Activated CD4-positive, alpha-beta T cell treated with anti-CD3 and anti-CD28 coated beads for 36 hours (primary cell): ENCODE measurements around the gene CNGA3. TPM values are rescaled to one million over a fixed set of nuclear protein-coding genes. Genes with fewer than 3 reads are reported as not detected.

ENCODE experiments used
- ATAC-seq: fragments of 200-7000 bp; cut with Tn5 transposase; one replicate; pipeline ENCODE4 v1.10.0; 2021; ENCODE audit warnings: mild to moderate bottlenecking, moderate library complexity
- CTCF ChIA-PET: fragments of 350-600 bp; sonication (Branson Sonifier 250); formaldehyde crosslinking; loops from one replicate; lab custom pipeline; 2021; ENCODE audit warnings: antibody characterized with exemption; lab: Charles Lee
- POLR2A ChIA-PET: fragments of 350-600 bp; sonication (Branson Sonifier 250); formaldehyde crosslinking; loops from one replicate; lab custom pipeline; 2021; ENCODE audit warnings: antibody characterized with exemption, inconsistent platforms; lab: Charles Lee
- DNase-seq: peaks from one replicate; pipeline ENCODE4 v3.0.0-alpha.2; 2020
- H3K27ac Mint-ChIP-seq: one replicate; pipeline ENCODE4 v1.8.0; 2021; ENCODE audit warnings: mixed read lengths
- H3K27me3 Mint-ChIP-seq: one replicate; pipeline ENCODE4 v1.8.0; 2021; ENCODE audit warnings: mixed read lengths
- H3K36me3 Mint-ChIP-seq: one replicate; pipeline ENCODE4 v1.8.0; 2021; ENCODE audit warnings: low read depth, mixed read lengths
- H3K4me1 Mint-ChIP-seq: one replicate; pipeline ENCODE4 v1.8.0; 2021; ENCODE audit warnings: mixed read lengths
- H3K4me3 Mint-ChIP-seq: one replicate; pipeline ENCODE4 v1.8.0; 2021; ENCODE audit warnings: mild to moderate bottlenecking, moderate library complexity, mixed read lengths
- H3K9me3 Mint-ChIP-seq: one replicate; pipeline ENCODE4 v1.8.0; 2021; ENCODE audit warnings: low read depth, mixed read lengths
- intact Hi-C, 2 experiments: fragments of 100-400 bp; cut with DNase I in 1 of 2; cut with micrococcal nuclease in 1 of 2; formaldehyde crosslinking; loops; one replicate each; pipeline versions ENCODE4 v1.14.2 to v1.15.1; 2022 to 2024; cut with DNase I, micrococcal nuclease
- total RNA-seq, 2 experiments: library from RNA; stranded (reverse); gene quantifications; one replicate each; pipeline ENCODE4 v1.2.3, GENCODE V29; 2021

Gene CNGA3
- total RNA-seq, 2 experiments from 2014 or later = not detected

GRCh38 chr2:98389251-98389605, 43.0 kb downstream of the CNGA3 start:
- ChIA-PET CTCF (interaction anchor here (0.7 kb wide), 1 partner anchor 126 kb away, joined by 3 read pairs; no protein-coding TSS in a partner anchor), POLR2A (interaction anchor here (0.6 to 1.2 kb wide), 2 partner anchors 22 to 168 kb away, joined by 3 to 4 read pairs; no protein-coding TSS in a partner anchor)
- Mint-ChIP-seq H3K27ac (no peak overlapping the region), H3K4me1 (peaks cover 3% of the 10 kb centered on the region), H3K4me3 (no peak overlapping the region), H3K36me3 (no peaks in the 10 kb centered on the region), H3K27me3 (peaks cover 3% of the 10 kb centered on the region), H3K9me3 (no peaks in the 10 kb centered on the region)
- intact Hi-C loops = loop anchor here (10.0 kb wide), 3 partner anchors 644 to 794 kb away; partner anchors contain the start of gene ZAP70 (in 1 of the 2)
- no peak for DNase-seq
- ATAC-seq = no peak

- no peaks in the 10 kb centered on the region for H3K9me3 Mint-ChIP-seq
- ATAC-seq (no peak), DNase-seq (no peak)
- H3K4me1 Mint-ChIP-seq = no peaks in the 10 kb centered on the region
- H3K4me3 Mint-ChIP-seq = no peak overlapping the region
- POLR2A ChIA-PET = no interaction called here
- CTCF ChIA-PET = no interaction called here
- no peaks in the 10 kb centered on the region for H3K27me3 Mint-ChIP-seq
- H3K36me3 Mint-ChIP-seq = no peaks in the 10 kb centered on the region
- H3K27ac Mint-ChIP-seq = no peak overlapping the region
- intact Hi-C loops = no loop called here
Observed at GRCh38 chr2:98390571-98391476, 44.6 kb downstream of the CNGA3 start.

- H3K4me1 Mint-ChIP-seq = no peaks in the 10 kb centered on the region
- ChIA-PET CTCF (interaction anchor here (1.2 kb wide), 1 partner anchor 665 kb away, joined by 4 read pairs; no protein-coding TSS in a partner anchor), POLR2A (no interaction called here)
- peaks cover 6% of the 10 kb centered on the region for H3K27me3 Mint-ChIP-seq
- ATAC-seq = no peak
- intact Hi-C loops = no loop called here
- H3K9me3 Mint-ChIP-seq = no peaks in the 10 kb centered on the region
- no peak overlapping the region for H3K4me3 Mint-ChIP-seq
- H3K36me3 Mint-ChIP-seq = no peaks in the 10 kb centered on the region
- H3K27ac Mint-ChIP-seq = no peak overlapping the region
- DNase-seq = no peak
Observed at GRCh38 chr2:98391581-98392270, 45.5 kb downstream of the CNGA3 start.

GRCh38 chr2:98393354-98393753, 47.1 kb downstream of the CNGA3 start:
- DNase-seq (no peak), ATAC-seq (no peak)
- H3K27me3 Mint-ChIP-seq = peaks cover 6% of the 10 kb centered on the region
- no peaks in the 10 kb centered on the region for H3K36me3 Mint-ChIP-seq
- H3K9me3 Mint-ChIP-seq = no peaks in the 10 kb centered on the region
- intact Hi-C loops = no loop called here
- no peak overlapping the region for H3K4me3 Mint-ChIP-seq
- ChIA-PET POLR2A (no interaction called here), CTCF (interaction anchor here (1.2 kb wide), 1 partner anchor 667 kb away, joined by 4 read pairs; no protein-coding TSS in a partner anchor)
- H3K4me1 Mint-ChIP-seq = no peaks in the 10 kb centered on the region
- no peak overlapping the region for H3K27ac Mint-ChIP-seq

GRCh38 chr2:98394595-98395153, 48.4 kb downstream of the CNGA3 start:
- no peak overlapping the region for H3K27ac Mint-ChIP-seq
- no peaks in the 10 kb centered on the region for H3K4me1 Mint-ChIP-seq
- no peaks in the 10 kb centered on the region for H3K9me3 Mint-ChIP-seq
- H3K27me3 Mint-ChIP-seq = peaks cover 14% of the 10 kb centered on the region
- POLR2A ChIA-PET = no interaction called here
- CTCF ChIA-PET = no interaction called here
- H3K4me3 Mint-ChIP-seq = no peak overlapping the region
- no peak for DNase-seq
- no peak for ATAC-seq
- intact Hi-C loops = no loop called here
- H3K36me3 Mint-ChIP-seq = no peaks in the 10 kb centered on the region

- H3K4me1 Mint-ChIP-seq = no peaks in the 10 kb centered on the region
- H3K27ac Mint-ChIP-seq = no peak overlapping the region
- ATAC-seq = no peak
- no peak for DNase-seq
- intact Hi-C loops = no loop called here
- ChIA-PET CTCF (no interaction called here), POLR2A (no interaction called here)
- H3K36me3 Mint-ChIP-seq = no peaks in the 10 kb centered on the region
- H3K9me3 Mint-ChIP-seq = no peaks in the 10 kb centered on the region
- H3K4me3 Mint-ChIP-seq = no peak overlapping the region
- H3K27me3 Mint-ChIP-seq = peaks cover 20% of the 10 kb centered on the region
Observed at GRCh38 chr2:98395977-98396376, 49.7 kb downstream of the CNGA3 start.

- intact Hi-C loops = no loop called here
- Mint-ChIP-seq H3K27ac (no peak overlapping the region), H3K4me3 (no peak overlapping the region), H3K36me3 (no peaks in the 10 kb centered on the region), H3K27me3 (peaks cover 22% of the 10 kb centered on the region), H3K4me1 (no peaks in the 10 kb centered on the region), H3K9me3 (no peaks in the 10 kb centered on the region)
- CTCF ChIA-PET = interaction anchor here (0.7 kb wide), 1 partner anchor 12 kb away, joined by 3 read pairs; no protein-coding TSS in a partner anchor
- POLR2A ChIA-PET = no interaction called here
- DNase-seq (no peak), ATAC-seq (no peak)
Observed at GRCh38 chr2:98396745-98397355, 50.6 kb downstream of the CNGA3 start.

- no peaks in the 10 kb centered on the region for H3K9me3 Mint-ChIP-seq
- ChIA-PET CTCF (interaction anchor here (0.6 kb wide), 1 partner anchor 21 kb away, joined by 3 read pairs; no protein-coding TSS in a partner anchor), POLR2A (no interaction called here)
- H3K27ac Mint-ChIP-seq = no peak overlapping the region
- H3K4me1 Mint-ChIP-seq = no peaks in the 10 kb centered on the region
- peaks cover 22% of the 10 kb centered on the region for H3K27me3 Mint-ChIP-seq
- no peaks in the 10 kb centered on the region for H3K36me3 Mint-ChIP-seq
- intact Hi-C loops = no loop called here
- no peak for ATAC-seq
- H3K4me3 Mint-ChIP-seq = no peak overlapping the region
- no peak for DNase-seq
Observed at GRCh38 chr2:98399140-98399539, 52.9 kb downstream of the CNGA3 start.

- DNase-seq (no peak), ATAC-seq (no peak)
- CTCF ChIA-PET = interaction anchor here (0.6 to 1.1 kb wide), 2 partner anchors 17 to 251 kb away, joined by 3 to 4 read pairs; no protein-coding TSS in a partner anchor
- Mint-ChIP-seq H3K4me3 (no peak overlapping the region), H3K27ac (no peak overlapping the region), H3K36me3 (no peaks in the 10 kb centered on the region), H3K4me1 (no peaks in the 10 kb centered on the region), H3K27me3 (peaks cover 15% of the 10 kb centered on the region), H3K9me3 (no peaks in the 10 kb centered on the region)
- POLR2A ChIA-PET = interaction anchor here (0.6 kb wide), 1 partner anchor 574 kb away, joined by 3 read pairs; no protein-coding TSS in a partner anchor
- intact Hi-C loops = no loop called here
Observed at GRCh38 chr2:98403878-98404277, 57.6 kb downstream of the CNGA3 start.

GRCh38 chr2:98404556-98405250, 58.4 kb downstream of the CNGA3 start:
- no peaks in the 10 kb centered on the region for H3K36me3 Mint-ChIP-seq
- DNase-seq (no peak), ATAC-seq (no peak)
- H3K4me1 Mint-ChIP-seq = no peaks in the 10 kb centered on the region
- H3K9me3 Mint-ChIP-seq = no peaks in the 10 kb centered on the region
- no peak overlapping the region for H3K4me3 Mint-ChIP-seq
- H3K27ac Mint-ChIP-seq = no peak overlapping the region
- ChIA-PET CTCF (interaction anchor here (0.5 to 1.1 kb wide), 3 partner anchors 17 to 250 kb away, joined by 3 to 4 read pairs (median 3); no protein-coding TSS in a partner anchor), POLR2A (interaction anchor here (0.6 kb wide), 1 partner anchor 575 kb away, joined by 3 read pairs; no protein-coding TSS in a partner anchor)
- intact Hi-C loops = no loop called here
- H3K27me3 Mint-ChIP-seq = peaks cover 8% of the 10 kb centered on the region
